Colonic mucosa (tissue), 4 donors: Measurements from ENCODE around the gene PEX26. TPM values are rescaled to one million over a fixed set of nuclear protein-coding genes. Genes with fewer than 3 reads are reported as not detected.

Source experiments
- DNase-seq: peaks from one replicate; pipeline ENCODE4 v3.0.0-alpha.2; 2020
- H3K27ac ChIP-seq: fragments of 200-600 bp; one replicate; pipeline ENCODE4 v1.8.0; 2021
- H3K27me3 ChIP-seq: fragments of 200-600 bp; one replicate; pipeline ENCODE4 v1.8.0; 2021
- H3K36me3 ChIP-seq: fragments of 200-600 bp; one replicate; pipeline ENCODE4 v1.8.0; 2021
- H3K4me1 ChIP-seq: fragments of 200-600 bp; one replicate; pipeline ENCODE4 v1.8.0; 2021; ENCODE audit warnings: mild to moderate bottlenecking
- H3K4me3 ChIP-seq: fragments of 200-600 bp; one replicate; pipeline ENCODE4 v1.8.0; 2021
- H3K9ac ChIP-seq, 2 donors: one replicate each; pipeline ENCODE4 v1.7.0; 2013; ENCODE audit warnings: control low read depth in 2 of 2, low read depth in 2 of 2, low read length in 2 of 2
- H3K9me3 ChIP-seq: fragments of 200-600 bp; one replicate; pipeline ENCODE4 v1.8.0; 2021
- intact Hi-C: fragments of 100-400 bp; cut with DNase I; formaldehyde crosslinking; loops from one replicate; pipeline ENCODE4 v1.14.1; 2022
- total RNA-seq, 2 donors: library from RNA; stranded (reverse); fragmentation: NEBNext Ultra II Directional in 1 of 2; extraction: Animal tissue kit (Norgen Biotek cat#: 25700) in 1 of 2; gene quantifications; one replicate each; pipeline ENCODE4 v1.2.1, GENCODE V29; 2021
- TF ChIP-seq, protein P1 (sequence below): fragments of 200-600 bp; IDR thresholded peaks from one replicate; pipeline ENCODE4 v1.8.0; 2022; ENCODE audit warnings: antibody characterized with exemption, mild to moderate bottlenecking
- donor health status: healthy.
- donor health status: DM: no; HTN: no; CAD: no.
- donor health status: DM: no; HTN: no; CAD: no.

PEX26 gene
- total RNA-seq, 2 donors from 2014 or later, result 86.7 to 128 TPM

DNA sequence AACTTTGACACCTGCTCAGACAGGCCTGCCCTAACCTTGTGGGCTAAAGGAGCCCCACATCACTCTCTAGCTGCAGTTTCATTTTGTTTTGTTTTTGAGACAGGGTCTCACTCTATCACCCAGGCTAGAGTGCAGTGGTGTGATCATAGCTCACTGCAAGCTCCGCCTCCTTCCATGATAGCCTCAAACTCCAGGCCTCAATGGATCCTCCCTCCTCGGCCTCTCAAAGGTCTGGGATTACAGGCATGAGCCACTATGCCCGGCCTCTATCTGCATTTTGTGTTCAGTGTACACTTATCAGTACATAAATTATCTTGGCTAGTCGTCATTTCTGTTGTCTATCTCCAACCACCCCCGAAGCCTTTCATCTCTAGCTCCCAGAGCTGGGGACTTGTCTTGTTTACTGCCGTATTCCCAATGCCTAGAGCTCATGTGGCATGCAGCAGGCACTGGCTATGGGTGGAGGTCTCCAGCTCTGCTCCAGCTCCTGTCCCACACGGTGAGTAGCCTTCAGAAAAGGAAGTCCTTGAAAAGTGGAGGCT is 22.1 kb upstream of the PEX26 start:
- TF ChIP-seq, protein P1, sequence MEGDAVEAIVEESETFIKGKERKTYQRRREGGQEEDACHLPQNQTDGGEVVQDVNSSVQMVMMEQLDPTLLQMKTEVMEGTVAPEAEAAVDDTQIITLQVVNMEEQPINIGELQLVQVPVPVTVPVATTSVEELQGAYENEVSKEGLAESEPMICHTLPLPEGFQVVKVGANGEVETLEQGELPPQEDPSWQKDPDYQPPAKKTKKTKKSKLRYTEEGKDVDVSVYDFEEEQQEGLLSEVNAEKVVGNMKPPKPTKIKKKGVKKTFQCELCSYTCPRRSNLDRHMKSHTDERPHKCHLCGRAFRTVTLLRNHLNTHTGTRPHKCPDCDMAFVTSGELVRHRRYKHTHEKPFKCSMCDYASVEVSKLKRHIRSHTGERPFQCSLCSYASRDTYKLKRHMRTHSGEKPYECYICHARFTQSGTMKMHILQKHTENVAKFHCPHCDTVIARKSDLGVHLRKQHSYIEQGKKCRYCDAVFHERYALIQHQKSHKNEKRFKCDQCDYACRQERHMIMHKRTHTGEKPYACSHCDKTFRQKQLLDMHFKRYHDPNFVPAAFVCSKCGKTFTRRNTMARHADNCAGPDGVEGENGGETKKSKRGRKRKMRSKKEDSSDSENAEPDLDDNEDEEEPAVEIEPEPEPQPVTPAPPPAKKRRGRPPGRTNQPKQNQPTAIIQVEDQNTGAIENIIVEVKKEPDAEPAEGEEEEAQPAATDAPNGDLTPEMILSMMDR, result no peak
- H3K36me3 ChIP-seq, result no peaks in the 10 kb centered on the region
- no peaks in the 10 kb centered on the region for H3K27me3 ChIP-seq
- no peaks in the 10 kb centered on the region for H3K9me3 ChIP-seq
- peak overlapping the region in 1 of 2 donors; percentile 55 for H3K9ac ChIP-seq
- H3K27ac ChIP-seq, result peak overlapping the region; percentile 60
- no peaks in the 10 kb centered on the region for H3K4me1 ChIP-seq
- DNase-seq, result no peak
- intact Hi-C loops, result no loop called here
- H3K4me3 ChIP-seq, result no peak overlapping the region

DNA sequence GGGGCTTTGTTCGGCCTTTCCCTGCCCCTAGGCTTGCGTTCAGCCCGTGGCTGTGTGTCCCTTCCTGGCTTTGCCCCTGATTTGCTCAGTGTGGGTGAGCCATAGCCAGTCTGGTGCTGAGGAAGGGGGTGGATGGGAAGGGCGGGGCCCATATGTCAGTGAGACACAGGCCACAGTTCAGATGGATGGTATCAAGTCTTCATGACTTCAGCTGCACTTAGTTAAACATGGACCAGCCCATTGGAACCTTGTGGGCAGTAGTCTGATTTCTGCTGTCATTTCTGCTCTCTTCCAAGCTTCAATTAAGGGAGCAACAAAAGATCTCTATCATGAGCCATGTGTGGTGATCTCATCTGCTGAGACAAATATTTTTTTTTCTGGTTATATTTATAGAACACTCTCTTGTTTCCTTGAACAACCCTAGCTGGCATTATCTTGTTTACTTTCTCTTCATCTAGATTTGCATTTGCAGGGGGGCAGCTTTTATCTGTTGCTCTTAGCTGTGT is 21.6 kb upstream of the PEX26 start:
- DNase-seq, result no peak
- Histone ChIP-seq H3K27me3 (no peaks in the 10 kb centered on the region), H3K4me1 (peaks cover 4% of the 10 kb centered on the region), H3K36me3 (no peaks in the 10 kb centered on the region), H3K27ac (peak overlapping the region; percentile 60), H3K4me3 (no peak overlapping the region), H3K9ac (peak overlapping the region; percentile 15 to 55), H3K9me3 (no peaks in the 10 kb centered on the region)
- TF ChIP-seq, protein P1, result no peak
- intact Hi-C loops, result no loop called here

DNA sequence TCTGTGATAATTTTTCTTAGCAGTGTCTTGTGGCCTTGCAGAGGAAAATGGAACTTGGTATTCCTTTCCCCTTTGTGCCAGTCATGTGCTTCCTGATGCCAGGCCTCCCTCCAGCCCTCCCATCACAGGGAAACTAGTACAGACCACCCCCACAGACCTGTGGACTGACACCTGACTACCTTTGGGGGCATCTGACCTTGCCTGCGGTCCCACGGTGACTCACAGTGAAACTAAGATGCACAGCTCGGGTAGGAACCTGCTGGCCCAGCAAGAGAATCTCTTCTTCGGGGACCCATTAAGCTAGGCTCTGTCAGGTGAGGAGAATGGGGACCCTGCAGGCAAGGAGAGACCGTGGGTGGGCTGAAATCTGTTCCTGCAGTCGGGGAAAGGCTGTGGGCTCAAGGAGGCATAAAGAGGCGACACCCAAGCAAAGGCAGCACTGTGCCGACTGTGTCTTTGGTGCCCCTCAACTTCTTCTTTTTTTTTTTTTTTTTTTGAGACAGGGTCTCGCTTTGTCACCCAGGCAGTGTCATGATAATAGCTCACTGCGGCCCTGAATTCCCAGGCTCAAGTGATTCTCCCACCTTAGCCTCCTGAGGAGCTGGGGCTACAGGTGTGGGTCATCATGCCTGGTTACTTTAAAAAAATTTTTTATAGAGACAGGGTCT is 20.8 kb upstream of the PEX26 start:
- Histone ChIP-seq H3K4me1 (peaks cover 4% of the 10 kb centered on the region), H3K9me3 (no peaks in the 10 kb centered on the region), H3K27ac (peak overlapping the region; percentile 60), H3K4me3 (no peak overlapping the region), H3K36me3 (no peaks in the 10 kb centered on the region), H3K9ac (peak overlapping the region in 1 of 2 donors; percentile 30), H3K27me3 (no peaks in the 10 kb centered on the region)
- TF ChIP-seq, protein P1, result no peak
- intact Hi-C loops, result no loop called here
- no peak for DNase-seq

DNA sequence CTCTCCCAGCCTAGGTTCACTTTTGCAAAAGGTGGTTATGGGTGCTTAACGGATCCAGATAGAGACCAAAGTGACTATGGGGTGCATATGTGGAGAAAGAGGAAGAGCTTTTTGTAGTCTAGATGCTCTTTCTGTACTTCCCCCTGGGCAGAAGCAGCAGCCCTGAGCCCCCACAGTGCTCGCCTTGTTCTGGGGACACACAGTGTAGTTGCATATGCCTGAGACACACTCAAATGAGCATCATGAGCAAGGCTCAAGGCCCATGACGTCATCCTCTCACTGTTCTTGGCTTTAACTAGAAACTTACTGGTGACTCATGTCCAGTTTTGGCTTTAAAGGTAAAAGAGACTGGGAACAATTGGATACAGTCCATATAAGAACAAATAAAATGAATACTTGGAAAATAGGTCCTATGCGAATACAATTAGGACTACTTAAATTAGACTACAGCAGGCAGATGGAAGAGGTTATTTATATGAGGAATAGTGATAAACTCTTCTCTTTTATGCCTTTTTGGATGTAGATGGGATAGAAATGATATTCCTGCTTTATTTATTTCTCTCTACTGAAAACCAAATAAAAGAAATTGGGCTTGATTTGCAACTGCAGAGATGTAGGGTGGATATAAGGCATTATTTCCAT is 20.1 kb upstream of the PEX26 start:
- Histone ChIP-seq H3K36me3 (no peaks in the 10 kb centered on the region), H3K4me3 (no peak overlapping the region), H3K4me1 (peaks cover 4% of the 10 kb centered on the region), H3K27me3 (no peaks in the 10 kb centered on the region), H3K9me3 (no peaks in the 10 kb centered on the region), H3K27ac (peak overlapping the region; percentile 60), H3K9ac (no peak overlapping the region)
- TF ChIP-seq, protein P1, result no peak
- DNase-seq, result peak; percentile 58
- intact Hi-C loops, result no loop called here

DNA sequence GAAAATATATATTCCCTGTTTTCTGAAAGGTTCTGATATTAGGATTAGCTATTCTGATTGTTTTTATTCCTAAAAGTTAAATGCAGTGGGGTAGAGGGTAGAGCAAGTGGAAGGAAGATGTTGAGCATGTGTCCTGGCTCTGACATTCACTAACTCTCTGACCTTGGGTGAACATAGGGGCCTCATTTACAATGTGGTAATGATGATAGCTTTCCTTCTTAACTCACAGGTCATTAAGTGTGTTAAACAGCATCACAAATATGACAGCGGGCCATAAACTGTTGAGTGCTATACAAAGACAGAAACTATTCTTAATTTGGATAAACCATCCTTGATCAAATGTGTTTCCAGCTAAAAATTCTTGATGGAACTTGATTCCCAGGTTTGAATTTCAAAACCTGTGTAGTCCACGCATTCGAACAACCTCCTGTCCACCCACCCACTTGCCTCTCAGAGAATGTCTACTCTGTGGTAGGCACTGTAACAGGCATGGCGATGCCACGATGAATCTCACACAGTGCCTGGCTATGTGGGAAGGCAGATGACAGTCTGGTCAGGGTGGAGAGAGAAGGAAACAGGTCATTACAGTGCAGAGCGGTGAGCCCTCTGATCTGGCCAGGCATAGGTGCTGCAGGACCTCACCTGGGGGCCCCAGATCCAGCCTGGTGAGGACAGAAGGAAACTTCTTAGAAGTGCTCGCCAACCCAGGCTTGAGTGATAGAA is 19.3 kb upstream of the PEX26 start:
- H3K4me3 ChIP-seq, result no peak overlapping the region
- H3K36me3 ChIP-seq, result no peaks in the 10 kb centered on the region
- intact Hi-C loops, result no loop called here
- H3K27me3 ChIP-seq, result no peaks in the 10 kb centered on the region
- peaks cover 4% of the 10 kb centered on the region for H3K4me1 ChIP-seq
- no peaks in the 10 kb centered on the region for H3K9me3 ChIP-seq
- DNase-seq, result no peak
- no peak overlapping the region for H3K27ac ChIP-seq
- no peak overlapping the region for H3K9ac ChIP-seq
- TF ChIP-seq, protein P1, result no peak
